ENCODE results near the gene TNFAIP8.

Gene TNFAIP8

DNA sequence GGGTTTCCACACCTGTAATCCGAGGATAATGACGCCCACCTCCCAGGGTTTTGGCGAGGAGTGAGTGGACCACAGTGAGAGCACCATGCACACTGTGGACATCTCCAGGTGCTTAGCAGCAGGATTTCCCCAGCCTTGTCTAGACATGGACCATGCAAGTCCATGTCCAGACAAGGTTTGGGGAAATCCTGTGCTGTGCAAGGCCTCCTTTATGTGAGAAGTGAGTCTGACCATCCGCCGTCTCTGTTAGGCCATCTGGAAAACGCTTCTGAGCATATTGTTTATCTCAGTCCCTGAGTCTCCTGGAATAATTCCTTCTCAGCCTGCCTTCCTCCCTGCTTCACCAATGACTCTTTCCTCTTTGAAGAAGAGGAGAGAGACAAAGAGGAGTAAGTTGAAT lies 26.2 kb upstream of the TNFAIP8 start:
- DNase-seq (ENCODE audit: low spot score), result no peak

DNA sequence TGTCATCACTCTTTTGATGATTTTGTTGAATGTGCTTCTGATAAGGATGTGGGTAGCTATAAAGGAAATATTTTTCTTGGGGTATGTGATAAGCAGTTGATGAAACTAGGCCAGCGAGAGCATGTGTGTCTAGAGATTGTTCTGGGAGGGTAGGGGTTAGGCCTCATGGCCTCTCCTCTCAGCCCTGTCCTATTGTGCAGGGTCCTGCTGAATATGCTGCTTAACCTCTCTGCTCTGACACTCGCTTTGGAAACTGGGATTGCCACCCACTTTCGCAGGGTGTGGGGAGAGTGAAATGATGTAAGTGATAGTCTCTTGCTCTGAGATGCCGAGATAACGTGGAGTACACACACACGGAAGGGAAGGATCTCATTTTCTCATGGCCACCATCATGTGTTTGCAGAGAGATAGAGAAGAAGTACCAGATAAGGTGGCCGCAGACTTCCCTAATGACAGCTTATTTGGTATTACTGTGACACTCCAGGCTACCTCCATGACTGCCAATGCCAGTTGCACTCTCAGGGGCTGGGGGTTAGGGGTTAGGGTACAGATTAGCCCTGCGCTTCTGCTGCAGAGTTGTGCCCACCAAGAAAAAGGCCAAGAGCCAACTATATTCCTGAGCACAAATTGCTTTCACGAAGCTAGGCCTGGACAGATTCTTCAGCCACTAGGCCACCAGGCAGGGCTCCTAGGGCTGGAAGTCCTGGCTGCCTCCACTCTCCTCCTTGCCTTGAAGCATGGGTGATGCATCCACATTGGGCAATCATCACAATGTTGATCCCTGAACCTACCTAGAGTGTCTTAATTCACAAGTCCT lies 25.2 kb upstream of the TNFAIP8 start:
- no peak for DNase-seq (ENCODE audit: low spot score)

DNA sequence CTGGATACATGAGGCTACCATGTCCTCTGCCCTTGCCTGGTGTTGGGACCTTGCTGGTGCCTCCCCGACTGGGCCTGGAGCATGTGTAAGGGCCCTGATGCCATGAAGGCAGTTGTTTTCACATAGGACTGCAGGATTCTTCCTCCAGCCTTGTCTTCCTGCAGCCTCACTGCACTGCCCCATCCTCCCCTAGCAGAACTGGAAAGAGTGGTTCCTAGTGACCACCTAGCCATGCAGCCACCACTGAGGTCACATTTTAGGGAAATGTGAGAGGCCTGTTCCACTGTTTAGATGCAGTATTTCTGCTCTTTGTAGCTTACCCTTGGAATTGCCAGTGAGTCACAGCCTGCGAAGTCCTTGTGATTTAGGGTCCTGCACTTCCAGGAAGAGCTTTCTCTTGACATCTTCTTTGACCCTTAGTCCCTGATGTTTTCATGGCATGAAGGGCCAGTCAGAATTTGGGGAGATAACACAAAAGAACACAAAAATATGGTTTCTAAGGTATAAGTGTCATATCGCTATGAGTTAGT lies 24.2 kb upstream of the TNFAIP8 start:
- DNase-seq (ENCODE audit: low spot score), result no peak

DNA sequence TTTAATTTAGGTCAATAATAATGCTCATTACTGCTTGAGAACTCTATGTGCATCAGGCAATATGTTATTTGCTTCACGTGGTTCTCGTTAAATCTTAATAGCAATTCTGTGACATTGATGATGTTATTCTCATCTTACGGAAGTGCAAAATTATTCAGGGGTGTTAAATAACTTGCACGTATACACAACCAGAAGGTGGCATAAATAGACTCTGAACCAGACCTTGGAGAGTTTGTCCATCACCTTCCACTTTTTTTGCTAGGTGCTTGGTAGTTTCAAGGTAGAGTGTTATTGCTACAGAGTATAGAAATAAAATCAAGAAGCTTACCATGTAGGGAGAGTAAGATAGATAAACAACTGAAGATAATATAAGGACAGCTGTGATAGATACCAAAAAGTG lies 23.6 kb upstream of the TNFAIP8 start:
- no peak for DNase-seq (ENCODE audit: low spot score)

DNA sequence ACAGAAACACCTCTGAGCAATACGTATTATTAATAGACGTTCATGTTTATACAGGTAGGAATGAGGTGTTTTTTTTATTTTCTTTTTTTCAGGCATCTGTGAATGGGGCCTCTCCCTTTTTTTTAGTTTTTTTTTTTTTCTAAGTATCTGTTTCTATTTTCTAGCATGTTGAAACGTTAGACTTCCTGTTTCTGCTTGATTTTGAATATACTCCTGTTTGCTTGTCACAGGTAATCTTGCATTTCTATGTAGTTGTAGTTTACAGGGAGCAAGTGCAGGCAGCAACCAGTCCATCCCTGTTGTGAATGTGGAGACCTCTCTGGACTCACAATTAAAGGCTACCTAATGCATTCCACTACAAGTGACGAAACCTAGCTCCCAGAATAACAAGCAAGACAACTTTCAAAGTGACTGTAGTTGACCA lies 22.8 kb upstream of the TNFAIP8 start:
- no peak for DNase-seq (ENCODE audit: low spot score)

DNA sequence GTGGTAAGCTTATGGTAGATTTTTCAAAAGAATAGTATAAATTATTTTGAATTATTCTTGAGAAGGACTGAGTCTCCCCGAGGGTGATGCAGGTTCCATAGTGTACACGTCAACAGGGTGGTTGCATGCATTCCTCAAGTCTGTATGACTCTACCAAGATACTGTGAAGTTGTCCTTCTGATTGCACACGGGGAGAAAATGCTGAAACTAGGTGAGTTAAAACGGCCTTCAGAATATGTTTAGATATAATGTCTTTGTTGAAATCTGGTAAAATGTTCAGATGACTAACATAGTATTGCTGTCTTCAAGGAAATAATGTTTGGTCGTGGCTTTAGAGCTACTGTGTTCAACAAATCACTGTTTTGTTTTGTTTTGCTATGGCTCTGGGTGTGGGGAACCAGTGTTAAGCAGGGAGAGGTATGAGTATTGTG lies 22.4 kb upstream of the TNFAIP8 start:
- DNase-seq (ENCODE audit: low spot score), result no peak

DNA sequence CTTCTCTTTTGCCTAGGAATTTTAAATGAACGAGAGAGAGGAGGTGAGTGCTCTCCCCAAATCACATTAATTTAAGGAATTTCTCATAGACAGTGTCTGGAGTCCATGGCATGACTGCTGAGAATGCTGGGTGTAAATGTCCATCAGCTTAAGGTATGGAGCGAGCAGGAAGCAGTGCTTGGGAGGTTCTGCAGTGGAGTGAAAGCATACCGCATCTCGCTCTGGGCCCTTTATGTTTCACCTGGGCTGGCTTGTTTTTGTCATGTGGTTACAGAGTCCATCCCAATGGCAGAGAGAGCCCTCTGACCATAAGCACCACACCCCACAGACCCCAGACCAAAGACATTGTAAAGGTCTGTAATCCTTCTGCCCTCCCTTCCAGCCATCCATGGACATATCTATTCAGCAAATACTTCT lies 20.6 kb upstream of the TNFAIP8 start:
- DNase-seq (ENCODE audit: low spot score), result no peak

DNA sequence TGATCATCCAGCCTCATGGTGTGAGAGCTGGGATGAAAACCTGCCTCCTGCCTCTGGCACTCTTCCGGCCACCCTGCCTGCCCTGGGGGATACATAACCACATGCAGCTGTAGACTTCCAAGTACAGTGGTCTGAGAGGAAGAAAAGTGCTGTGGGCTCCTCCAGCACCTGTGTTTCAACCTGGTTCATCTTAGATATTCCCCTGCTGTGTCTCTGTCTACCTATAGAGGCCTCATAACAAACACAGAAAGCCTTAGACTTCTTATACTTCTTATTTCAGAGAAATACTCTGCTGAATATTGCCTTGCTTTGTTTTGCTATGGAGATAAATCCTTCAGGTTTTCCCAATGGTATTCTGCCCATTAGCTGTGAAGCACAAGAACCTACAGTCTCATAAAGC lies 19.6 kb upstream of the TNFAIP8 start:
- no peak for DNase-seq (ENCODE audit: low spot score)

DNA sequence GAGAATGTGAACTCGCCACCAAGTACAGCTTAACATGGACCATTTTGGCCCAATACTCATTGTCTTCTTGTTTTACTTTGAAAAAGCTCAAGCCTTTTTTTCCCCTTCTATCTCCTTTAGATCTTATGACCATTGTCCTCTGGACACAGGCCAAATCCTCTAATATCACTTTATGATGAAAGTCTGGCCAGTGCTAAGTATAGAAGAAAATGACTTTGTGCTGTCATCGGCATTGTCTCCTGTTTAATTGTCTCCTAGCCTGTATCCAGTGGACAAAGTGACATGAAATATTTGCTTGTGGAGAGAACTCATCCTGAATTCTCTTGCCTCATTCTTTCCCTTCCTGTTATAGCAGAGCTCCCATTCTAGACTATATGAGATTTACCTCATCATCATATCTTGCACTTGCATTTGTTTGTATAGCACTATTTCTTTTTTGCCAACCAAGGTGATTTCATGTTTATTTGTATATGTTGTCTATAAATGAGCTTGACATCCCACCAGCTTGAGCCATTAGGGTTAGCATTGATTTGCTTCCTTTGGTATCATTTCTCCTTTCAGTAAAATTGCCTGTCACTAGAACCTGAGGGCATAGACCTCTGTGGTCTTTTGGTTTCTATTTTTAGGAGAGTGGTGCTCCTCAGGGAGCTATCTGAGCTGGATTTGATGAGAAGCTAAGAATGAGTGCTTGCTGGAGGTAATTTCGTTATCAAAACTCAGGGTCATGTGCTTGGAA lies 18.8 kb upstream of the TNFAIP8 start:
- DNase-seq (ENCODE audit: low spot score), result no peak

DNA sequence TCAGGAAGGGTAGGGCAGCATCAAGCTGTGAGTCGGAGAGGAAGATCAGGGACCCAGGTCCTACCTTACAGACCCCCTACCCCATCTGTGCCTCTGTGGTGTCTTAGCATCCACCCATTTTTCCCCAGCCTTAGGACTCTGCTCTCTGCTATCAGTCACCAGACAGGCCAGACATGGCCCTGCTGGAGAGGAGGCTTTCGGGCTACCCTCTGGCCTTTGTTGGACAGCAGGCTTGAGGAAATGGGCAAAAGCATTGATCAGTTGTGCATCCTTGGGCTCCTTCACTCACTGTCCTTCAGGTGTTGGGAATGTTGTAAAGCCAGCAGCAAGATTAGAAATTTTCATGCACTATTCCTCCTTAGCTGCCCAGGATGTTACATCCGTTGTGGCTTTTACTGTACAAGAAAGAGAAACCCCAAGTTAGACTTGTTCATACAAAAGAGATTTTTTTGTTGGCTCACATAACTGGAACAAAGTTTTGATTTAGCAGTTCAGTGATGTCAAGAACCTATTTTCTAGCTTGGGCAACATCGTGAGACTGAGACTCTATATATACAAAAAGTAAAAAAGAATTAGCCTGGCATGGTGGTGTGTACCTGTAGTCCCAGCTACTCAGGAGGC lies 17.4 kb upstream of the TNFAIP8 start:
- no peak for DNase-seq (ENCODE audit: low spot score)

DNA sequence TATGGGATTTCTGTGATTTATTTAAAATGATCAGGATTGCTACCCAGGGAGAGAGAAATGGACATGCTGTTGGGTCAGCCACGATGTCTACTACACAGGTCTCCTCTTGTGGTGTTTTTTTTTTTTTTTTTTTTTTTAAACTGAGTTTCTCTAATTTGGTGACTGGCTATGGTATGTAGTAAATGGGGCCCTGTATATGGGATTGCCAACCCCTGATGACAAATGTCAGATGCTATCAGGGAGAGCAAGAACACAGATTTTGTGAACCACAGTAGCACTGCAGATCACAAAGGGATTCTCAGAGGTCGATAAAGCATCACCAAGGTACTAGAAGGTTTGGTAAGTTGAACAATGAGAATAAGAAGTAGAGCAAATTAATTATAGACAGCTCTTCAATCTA lies 16.5 kb upstream of the TNFAIP8 start:
- DNase-seq (ENCODE audit: low spot score), result no peak

DNA sequence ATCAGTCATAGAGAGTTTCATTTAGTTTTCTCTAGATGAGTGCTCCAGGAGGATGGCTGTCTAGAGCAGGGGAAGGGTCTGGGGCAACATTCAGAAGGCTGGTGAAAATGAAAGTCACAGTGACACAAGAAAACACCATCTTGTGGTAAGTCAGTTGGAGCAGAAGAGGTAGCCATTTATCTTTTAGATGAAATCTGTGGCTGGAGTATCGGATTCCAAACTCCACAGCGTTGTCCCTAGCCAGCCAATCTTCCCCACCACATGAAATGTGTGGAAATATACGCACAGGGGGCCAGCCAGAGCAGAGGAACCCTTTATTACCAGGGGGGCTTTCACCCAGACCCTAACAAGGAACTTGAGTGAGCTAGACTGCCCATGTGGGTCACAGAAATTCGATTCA lies 15.9 kb upstream of the TNFAIP8 start:
- DNase-seq (ENCODE audit: low spot score), result no peak

DNA sequence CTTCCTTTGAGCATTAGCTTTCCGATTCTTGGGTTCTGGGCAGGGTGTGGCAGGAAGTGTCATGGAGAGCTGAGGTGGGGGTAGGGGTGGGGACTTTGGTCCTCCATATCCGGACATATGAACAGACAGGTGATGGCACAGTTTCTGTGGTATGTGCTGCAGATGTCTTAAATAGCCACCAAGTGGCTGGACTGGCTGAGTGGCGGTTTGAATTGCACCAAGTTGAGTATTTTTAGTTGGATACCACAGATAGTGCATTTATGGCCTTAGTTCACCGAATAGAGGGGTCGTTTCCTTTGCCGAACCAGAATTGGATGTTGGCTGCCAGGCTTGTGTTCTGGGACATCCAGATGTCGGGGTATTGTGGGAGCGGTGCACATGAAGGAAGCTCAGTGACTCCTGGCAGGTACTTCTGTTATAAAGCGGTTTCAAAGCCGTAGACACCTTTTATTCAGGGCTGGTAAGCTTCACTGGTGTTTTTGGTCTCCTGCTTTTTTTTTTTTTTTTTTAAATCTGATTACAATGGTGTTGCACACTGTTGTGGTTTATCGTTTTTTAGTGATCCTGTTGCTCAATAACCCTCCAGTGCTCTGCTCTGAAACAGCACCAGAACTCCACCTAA lies 15.1 kb upstream of the TNFAIP8 start:
- DNase-seq (ENCODE audit: low spot score), result no peak

DNA sequence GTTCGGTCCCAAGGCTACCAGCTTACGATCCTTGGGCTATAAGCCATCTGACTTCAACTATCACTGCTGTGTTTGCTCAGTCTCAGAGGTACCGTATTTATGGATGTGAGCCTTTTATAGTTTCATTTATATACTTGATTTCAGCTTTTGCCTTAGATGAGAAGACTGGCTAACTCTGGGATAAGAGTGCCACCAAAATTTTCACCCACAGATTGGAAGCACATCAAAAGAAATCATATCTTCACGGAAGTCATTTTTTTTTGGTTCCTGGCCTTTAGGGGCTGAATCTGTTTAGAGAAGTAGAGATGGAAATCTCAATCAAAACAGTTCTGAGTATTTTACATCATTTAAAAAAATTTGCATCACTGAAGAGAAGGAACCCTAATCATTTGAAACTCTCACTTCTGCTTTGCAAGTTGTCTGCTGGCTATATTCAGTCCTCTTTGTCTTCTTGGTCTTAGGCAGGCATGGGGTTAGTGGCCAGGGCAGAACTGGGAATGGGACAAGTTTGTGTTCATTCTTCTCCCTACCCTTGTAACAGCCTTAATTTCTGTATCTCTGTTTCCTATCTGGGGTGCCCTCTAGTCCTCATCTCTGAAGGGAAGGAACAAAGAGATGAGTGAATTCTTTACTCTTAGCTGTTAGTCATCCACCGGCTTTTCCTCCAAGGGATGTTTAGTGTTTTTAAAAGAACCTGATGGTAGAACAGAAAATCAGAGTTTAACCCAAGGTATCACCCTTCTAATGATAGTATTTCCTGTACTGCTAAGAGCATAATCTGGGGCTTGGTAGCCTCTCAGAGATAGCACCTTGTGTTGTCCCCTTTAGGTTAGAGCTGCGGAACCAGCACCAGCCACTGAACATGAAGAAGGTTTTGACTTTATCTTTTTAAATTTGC lies 14.1 kb upstream of the TNFAIP8 start:
- no peak for DNase-seq (ENCODE audit: low spot score)

DNA sequence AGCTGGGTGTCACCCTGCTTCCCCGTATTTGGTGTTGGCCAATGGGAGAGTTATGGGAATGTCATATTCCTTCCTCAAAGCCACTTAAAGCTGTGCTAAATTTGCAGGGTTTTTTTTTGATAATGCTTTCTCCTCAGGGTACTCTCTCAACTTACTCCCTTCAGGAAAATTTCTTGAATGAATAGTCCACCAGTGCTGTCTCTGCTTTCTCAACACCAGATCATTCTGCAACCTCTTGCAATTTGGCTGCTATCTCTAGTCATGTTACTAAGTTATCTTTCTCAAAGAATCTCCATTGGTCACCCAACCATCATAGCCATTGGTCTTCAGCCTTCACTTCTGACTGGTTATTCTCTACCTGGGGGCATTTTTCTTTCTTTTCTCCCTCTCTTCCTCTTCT lies 13.4 kb upstream of the TNFAIP8 start:
- no peak for DNase-seq (ENCODE audit: low spot score)

DNA sequence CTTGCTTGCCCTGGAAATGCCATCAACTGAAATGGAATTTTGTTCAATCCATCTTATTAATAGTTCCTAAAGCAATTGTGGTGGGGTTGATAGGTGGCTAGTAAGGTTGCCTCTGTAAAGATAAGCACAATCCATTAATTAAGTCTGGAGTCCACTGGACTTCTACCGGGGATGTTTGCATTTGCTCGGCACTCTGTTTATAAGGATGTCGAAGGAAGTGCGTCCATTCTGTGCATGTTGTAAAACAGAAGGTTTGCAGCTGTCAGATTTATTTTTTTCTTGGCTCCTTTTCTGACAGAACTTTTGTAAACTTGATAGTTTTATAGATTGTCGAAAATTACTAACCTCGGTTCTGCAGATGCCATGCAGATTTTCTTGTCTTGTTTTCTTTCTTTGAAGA lies 12.8 kb upstream of the TNFAIP8 start:
- no peak for DNase-seq (ENCODE audit: low spot score)

DNA sequence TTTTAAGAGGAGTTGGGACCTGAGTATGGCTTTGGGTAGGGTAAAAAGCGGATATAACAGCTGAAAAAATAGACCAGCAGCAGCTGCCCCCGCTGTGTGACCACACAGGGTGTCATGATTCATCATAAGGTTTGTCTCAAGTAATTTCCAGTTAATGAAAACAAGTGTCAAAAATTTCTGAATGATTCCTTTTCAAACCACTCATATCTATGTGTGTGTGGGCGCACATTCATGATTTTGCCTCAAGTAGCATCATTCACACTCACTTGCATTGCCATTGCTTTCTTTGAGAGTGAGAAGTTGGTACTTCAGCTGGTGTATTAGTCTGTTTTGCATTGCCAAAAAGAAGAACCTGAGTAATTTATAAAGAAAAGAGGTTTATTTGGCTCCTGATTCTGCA lies 12.1 kb upstream of the TNFAIP8 start:
- DNase-seq (ENCODE audit: low spot score), result no peak

DNA sequence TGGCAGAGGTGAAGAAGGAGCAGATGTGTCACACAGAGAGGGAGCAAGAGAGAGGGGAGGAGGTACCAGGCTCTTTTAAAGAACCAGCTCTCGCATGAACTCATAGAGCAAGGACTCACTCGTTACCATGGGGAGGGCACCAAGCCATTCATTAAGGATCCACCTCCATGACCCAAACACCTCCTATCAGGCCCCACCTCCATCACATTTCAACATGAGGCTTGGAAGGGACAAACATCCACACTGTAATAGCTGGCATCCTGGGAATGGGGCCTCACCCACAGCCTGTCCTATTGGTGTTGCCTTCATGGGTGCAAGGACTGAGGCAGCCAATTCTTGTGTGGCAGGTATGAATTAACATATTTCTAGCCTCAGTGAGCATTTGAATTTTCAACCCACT lies 11.6 kb upstream of the TNFAIP8 start:
- DNase-seq (ENCODE audit: low spot score), result no peak

DNA sequence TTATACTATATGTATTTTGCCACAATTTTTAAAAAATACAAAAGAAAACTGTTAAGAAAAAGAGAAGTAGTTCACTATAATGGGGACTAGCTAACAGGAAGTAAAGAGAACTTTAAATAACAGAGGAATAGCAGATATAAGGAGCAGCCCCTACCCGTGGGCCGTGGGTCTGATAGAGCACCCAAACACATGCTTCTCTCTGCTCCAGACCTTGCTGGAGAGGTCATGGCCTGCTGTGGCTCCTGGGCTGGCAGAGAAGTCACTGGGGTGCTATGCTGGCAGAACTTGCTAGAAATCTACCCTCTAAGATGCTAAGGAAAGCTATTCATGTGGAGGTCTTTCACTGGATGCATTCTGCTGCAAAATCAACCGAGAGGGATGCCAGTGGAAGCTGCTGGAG lies 10.0 kb upstream of the TNFAIP8 start:
- no peak for DNase-seq (ENCODE audit: low spot score)

DNA sequence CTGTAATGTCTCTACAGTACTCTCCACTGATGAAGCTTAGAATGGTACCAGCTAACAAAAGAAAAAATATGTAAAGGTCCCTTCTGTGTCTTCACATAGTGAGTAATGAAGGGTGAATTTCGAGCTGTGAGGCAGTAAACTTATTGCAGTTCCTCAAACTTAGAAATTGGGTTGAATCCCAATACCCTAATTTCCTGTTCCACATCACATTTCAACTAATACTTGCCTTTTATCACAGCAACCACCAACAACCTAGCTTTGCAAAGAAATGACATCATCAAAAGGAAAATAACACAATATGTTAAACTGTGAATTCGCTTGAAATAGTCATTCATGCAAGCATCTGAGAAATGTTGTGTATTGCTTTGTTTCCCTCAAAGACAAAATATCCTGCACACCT lies 9.4 kb upstream of the TNFAIP8 start:
- DNase-seq (ENCODE audit: low spot score), result no peak

DNA sequence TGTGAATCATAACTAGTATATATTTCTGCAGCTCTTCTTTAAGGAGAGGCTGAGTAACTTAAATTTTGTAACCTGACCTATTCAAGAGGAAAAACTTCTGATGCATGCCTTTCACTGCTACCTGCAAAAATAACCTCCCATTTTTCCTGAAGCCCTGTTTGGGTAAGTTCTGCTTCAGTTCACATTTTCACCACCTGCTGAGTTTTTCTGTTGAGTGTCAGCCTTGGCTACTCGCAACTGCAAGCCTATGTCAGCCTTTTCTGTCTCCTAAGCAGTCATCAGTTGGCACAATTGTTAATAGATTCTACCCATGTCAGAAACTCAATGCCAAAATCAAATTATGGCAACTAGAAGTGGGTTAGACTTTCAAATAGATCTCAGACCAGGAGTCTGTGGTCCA lies 8.2 kb upstream of the TNFAIP8 start:
- DNase-seq (ENCODE audit: low spot score), result no peak
